SK-N-SH (cell line): Measurements from ENCODE around the gene BRCA1. TPM values are rescaled to one million over a fixed set of nuclear protein-coding genes. Genes with fewer than 3 reads are reported as not detected.
"Not testable (repeated sequence)": the region's sequence is repeated elsewhere in the genome, so short reads cannot be mapped to it uniquely, and the experiment has no call there.

Source experiments
- CTCF ChIA-PET: fragments of 300-600, 350-600 bp; formaldehyde crosslinking; extraction: SDS; loops from one replicate; lab custom pipeline; 2021; lab: Yijun Ruan, JAX
- POLR2A ChIA-PET: fragments of 350-600 bp; sonication (Branson Sonifier 250); formaldehyde crosslinking; extraction: SDS; loops from one replicate; lab custom pipeline; 2020; ENCODE audit warnings: antibody characterized with exemption, inconsistent platforms; lab: Yijun Ruan, JAX
- DNase-seq: peaks from one replicate; pipeline ENCODE4 v3.0.0; 2012
- H2AFZ ChIP-seq: fragments of 200-600 bp; sonication (generic); 2 replicates; pipeline ENCODE4 v1.8.1; 2016; ENCODE audit warnings: antibody characterized with exemption, mild to moderate bottlenecking, low read depth
- H3F3A ChIP-seq: fragments of 200-600 bp; sonication (generic); replicated peaks from 2 replicates; pipeline ENCODE3; 2016; ENCODE audit warnings: antibody characterized with exemption, mild to moderate bottlenecking; ENCODE audit not compliant: insufficient read depth
- H3K27ac ChIP-seq, 2 experiments: fragments of 200-500 bp in 1 of 2; fragments of 200-600 bp in 1 of 2; sonication (Bioruptor generic) in 1 of 2; sonication (generic), shearing (Covaris generic) in 1 of 2; 2 replicates each; pipeline versions ENCODE4 v1.5.1 to v1.6.1; 2014 to 2016; ENCODE audit warnings: low read depth in 2 of 2, inconsistent platforms in 1 of 2, low read length in 1 of 2, mild to moderate bottlenecking in 1 of 2, mixed read lengths in 1 of 2
- H3K27me3 ChIP-seq: fragments of 200-600 bp; sonication (generic), shearing (Covaris generic); 2 replicates; pipeline ENCODE4 v1.6.1; 2016; ENCODE audit warnings: mixed run types; ENCODE audit not compliant: insufficient read depth
- H3K36me3 ChIP-seq, 2 experiments: fragments of 200-500 bp in 1 of 2; fragments of 200-600 bp in 1 of 2; sonication (Bioruptor generic) in 1 of 2; sonication (generic) in 1 of 2; replicated peaks in 1 of 2; 2 replicates each; pipeline versions ENCODE3 to v1.5.1; 2014 to 2016; ENCODE audit warnings: low read length in 1 of 2, mild to moderate bottlenecking in 1 of 2; ENCODE audit not compliant: insufficient read depth in 2 of 2, control insufficient read depth in 1 of 2
- H3K4me1 ChIP-seq, 2 experiments: fragments of 200-500 bp in 1 of 2; fragments of 200-600 bp in 1 of 2; sonication (Bioruptor generic) in 1 of 2; sonication (generic), shearing (Covaris generic) in 1 of 2; 2 replicates each; pipeline versions ENCODE4 v1.5.1 to v1.6.1; 2014 to 2016; ENCODE audit warnings: low read depth in 1 of 2, low read length in 1 of 2, mixed run types in 1 of 2; ENCODE audit not compliant: insufficient read depth in 2 of 2, control insufficient read depth in 1 of 2
- H3K4me2 ChIP-seq: fragments of 200-600 bp; sonication (generic), shearing (Covaris generic); 2 replicates; pipeline ENCODE4 v1.6.1; 2017; ENCODE audit warnings: mixed run types
- H3K4me3 ChIP-seq, 2 experiments: fragments of 200-500 bp in 1 of 2; fragments of 200-600 bp in 1 of 2; sonication (Bioruptor generic) in 1 of 2; sonication (generic), shearing (Covaris generic) in 1 of 2; 2 replicates each; pipeline versions ENCODE4 v1.5.1 to v1.8.1; 2014 to 2016; ENCODE audit warnings: low read depth in 2 of 2, inconsistent platforms in 1 of 2, low read length in 1 of 2, mild to moderate bottlenecking in 1 of 2, mixed read lengths in 1 of 2, moderate library complexity in 1 of 2
- H3K79me2 ChIP-seq: fragments of 200-600 bp; sonication (generic); 2 replicates; pipeline ENCODE4 v1.8.1; 2017; ENCODE audit warnings: mild to moderate bottlenecking; ENCODE audit not compliant: insufficient read depth
- H3K9ac ChIP-seq: fragments of 200-600 bp; sonication (generic); 2 replicates; pipeline ENCODE4 v1.6.1; 2017; ENCODE audit warnings: mixed run types
- H3K9me2 ChIP-seq: fragments of 200-600 bp; sonication (generic); 2 replicates; pipeline ENCODE4 v1.6.1; 2017; ENCODE audit warnings: mixed run types
- H3K9me3 ChIP-seq: fragments of 200-600 bp; sonication (generic); 2 replicates; pipeline ENCODE4 v1.6.1; 2017; ENCODE audit warnings: mixed run types, mild to moderate bottlenecking, moderate library complexity
- H4K20me1 ChIP-seq: fragments of 200-600 bp; sonication (generic); 2 replicates; pipeline ENCODE4 v1.6.1; 2017; ENCODE audit warnings: mild to moderate bottlenecking, mixed run types; ENCODE audit not compliant: insufficient read depth
- CHD2 ChIP-seq: fragments of 150-350 bp; IDR thresholded peaks from 2 replicates; pipeline ENCODE4 v1.6.1; 2018; ENCODE audit warnings: low read length; ENCODE audit not compliant: partially characterized antibody
- ELF1 ChIP-seq: IDR thresholded peaks from 2 replicates; pipeline ENCODE4 v1.4.0; 2012
- FOSL2 ChIP-seq: IDR thresholded peaks from 2 replicates; pipeline ENCODE4 v1.4.0; 2012; ENCODE audit warnings: low read depth, mild to moderate bottlenecking, moderate library complexity, borderline replicate concordance
- FOXJ3 ChIP-seq: sonication (generic); formaldehyde crosslinking; IDR thresholded peaks from 2 replicates; pipeline ENCODE4 v1.5.1; 2020; ENCODE audit warnings: mild to moderate bottlenecking, missing genetic modification reagents
- GABPA ChIP-seq: IDR thresholded peaks from 2 replicates; pipeline ENCODE4 v1.4.0; 2012; ENCODE audit warnings: low read depth, mild to moderate bottlenecking
- JUND ChIP-seq: IDR thresholded peaks from 2 replicates; pipeline ENCODE4 v1.4.0; 2012
- NFIC ChIP-seq: IDR thresholded peaks from 2 replicates; pipeline ENCODE4 v1.4.0; 2012; ENCODE audit warnings: borderline replicate concordance
- RAD21 ChIP-seq: IDR thresholded peaks from 2 replicates; pipeline ENCODE4 v1.6.1; 2012; ENCODE audit warnings: mild to moderate bottlenecking, low read length
- RCOR1 ChIP-seq: fragments of 150-350 bp; IDR thresholded peaks from 2 replicates; pipeline ENCODE4 v1.6.1; 2017; ENCODE audit warnings: antibody characterized with exemption, low read length
- REST ChIP-seq: IDR thresholded peaks from 2 replicates; pipeline ENCODE4 v1.6.1; 2012; ENCODE audit warnings: mild to moderate bottlenecking, low read depth, low read length, moderate library complexity
- SMC3 ChIP-seq: IDR thresholded peaks from 2 replicates; pipeline ENCODE4 v1.6.1; 2012; ENCODE audit warnings: low read depth, low read length, improper control_type of control experiment
- TCF12 ChIP-seq: IDR thresholded peaks from 2 replicates; pipeline ENCODE4 v1.4.0; 2012
- USF1 ChIP-seq: IDR thresholded peaks from 2 replicates; pipeline ENCODE4 v1.4.0; 2012; ENCODE audit warnings: low read depth, borderline replicate concordance
- YY1 ChIP-seq: IDR thresholded peaks from 2 replicates; pipeline ENCODE4 v1.4.0; 2012; ENCODE audit warnings: low read depth, mild to moderate bottlenecking
- WGBS: methylation state at CpG from one replicate; pipeline ENCODE4 v1.1.6; 2017; ENCODE audit warnings: low lambda C conversion rate; 5-methylcytosine and 5-hydroxymethylcytosine counted together
- polyA plus RNA-seq, 3 experiments: library from polyadenylated mRNA; depleted of rRNA; stranded (reverse); fragments of >200 nt; gene quantifications; 2 replicates each; pipeline ENCODE4 v1.2.3, GENCODE V29; 2012
- TF ChIP-seq, protein P1 (sequence below): fragments of 200-600 bp; sonication (generic); IDR thresholded peaks from 2 replicates; pipeline ENCODE4 v1.6.1; 2017; ENCODE audit warnings: antibody characterized with exemption, mild to moderate bottlenecking, moderate library complexity
- TF ChIP-seq, protein P2 (sequence below): IDR thresholded peaks from 2 replicates; pipeline ENCODE4 v1.4.0; 2012; ENCODE audit warnings: low read depth

Gene BRCA1
- polyA plus RNA-seq, 1 of the 3 experiments (the other 2 are of a cell fraction): 11.2 TPM

- H3K27me3 ChIP-seq: no peaks in the 10 kb centered on the region
- H4K20me1 ChIP-seq: no peaks in the 10 kb centered on the region
- no peak overlapping the region for H3K4me3 ChIP-seq
- no peak overlapping the region for H3K27ac ChIP-seq
- H3K79me2 ChIP-seq: peaks cover 11% of the 10 kb centered on the region; the same call in 1 of the 2 replicates
- no peaks in the 10 kb centered on the region for H3K4me1 ChIP-seq
- H3K36me3 ChIP-seq: peaks cover 12 to 27% of the 10 kb centered on the region in 2 experiments
- H3K4me2 ChIP-seq: no peak overlapping the region
- H3K9ac ChIP-seq: no peak overlapping the region
- ChIA-PET POLR2A (no interaction called here), CTCF (no interaction called here)
- H2AFZ ChIP-seq: no peak overlapping the region
- TF ChIP-seq CHD2 (no peak), NFIC (no peak), TCF12 (no peak), ELF1 (no peak)
- H3F3A ChIP-seq: no peaks in the 10 kb centered on the region
- H3K9me3 ChIP-seq: no peaks in the 10 kb centered on the region
- no peaks in the 10 kb centered on the region for H3K9me2 ChIP-seq
- WGBS: 96% methylated on average over 19 of the region's 19 CpGs
- no peak for DNase-seq
Observed at GRCh38 chr17:43135454-43135819, 10.3 kb upstream of the BRCA1 start.

DNA sequence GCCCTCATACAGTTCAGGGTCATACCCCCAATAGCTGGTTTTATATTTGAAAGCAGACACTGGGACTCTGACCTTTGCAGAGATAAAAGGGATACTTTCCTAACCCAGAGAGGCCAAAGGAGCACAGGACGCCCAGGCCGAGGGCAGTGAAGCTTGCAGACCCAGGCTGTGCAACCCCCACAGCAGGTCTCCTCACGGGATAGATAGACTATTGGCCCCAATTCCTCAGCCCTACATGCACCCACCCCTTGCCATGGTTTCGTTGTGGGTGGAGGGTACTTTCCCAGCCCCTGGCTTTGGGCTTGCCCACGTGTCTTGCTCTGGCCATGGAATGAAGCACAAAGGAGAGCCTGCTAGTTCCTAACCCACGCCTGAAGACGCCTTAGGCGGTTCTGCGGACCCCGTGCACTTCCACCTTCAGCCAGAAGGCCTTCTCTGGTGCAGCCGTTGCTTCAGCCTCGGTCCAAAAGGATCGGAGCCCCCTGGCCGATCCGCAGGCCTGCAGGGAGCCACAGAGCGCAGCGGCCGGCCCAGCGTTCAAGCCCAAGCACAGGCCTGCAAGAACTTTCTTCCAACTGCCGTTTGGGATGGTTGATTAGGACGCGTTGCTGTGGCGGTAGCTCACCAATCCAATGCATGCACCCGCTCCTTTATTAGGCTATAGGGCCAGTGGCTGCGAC is 9.8 kb upstream of the BRCA1 start:
- Histone ChIP-seq H3K4me2 (no peak overlapping the region), H2AFZ (no peak overlapping the region), H3K79me2 (peaks cover 16% of the 10 kb centered on the region; the same call in 1 of the 2 replicates), H3K27me3 (no peaks in the 10 kb centered on the region), H3K4me1 (no peaks in the 10 kb centered on the region; a peak in 1 of 4 replicates), H3K4me3 (no peak overlapping the region), H3K9ac (no peak overlapping the region), H3F3A (no peaks in the 10 kb centered on the region), H3K27ac (no peak overlapping the region), H4K20me1 (no peaks in the 10 kb centered on the region), H3K9me3 (no peaks in the 10 kb centered on the region), H3K9me2 (no peaks in the 10 kb centered on the region), H3K36me3 (peaks cover 12 to 30% of the 10 kb centered on the region in 2 experiments)
- CTCF ChIA-PET: no interaction called here
- DNase-seq: no peak
- TF ChIP-seq JUND: no peak
- no peak for TF ChIP-seq USF1
- no peak for TF ChIP-seq RAD21
- TF ChIP-seq, protein P1, sequence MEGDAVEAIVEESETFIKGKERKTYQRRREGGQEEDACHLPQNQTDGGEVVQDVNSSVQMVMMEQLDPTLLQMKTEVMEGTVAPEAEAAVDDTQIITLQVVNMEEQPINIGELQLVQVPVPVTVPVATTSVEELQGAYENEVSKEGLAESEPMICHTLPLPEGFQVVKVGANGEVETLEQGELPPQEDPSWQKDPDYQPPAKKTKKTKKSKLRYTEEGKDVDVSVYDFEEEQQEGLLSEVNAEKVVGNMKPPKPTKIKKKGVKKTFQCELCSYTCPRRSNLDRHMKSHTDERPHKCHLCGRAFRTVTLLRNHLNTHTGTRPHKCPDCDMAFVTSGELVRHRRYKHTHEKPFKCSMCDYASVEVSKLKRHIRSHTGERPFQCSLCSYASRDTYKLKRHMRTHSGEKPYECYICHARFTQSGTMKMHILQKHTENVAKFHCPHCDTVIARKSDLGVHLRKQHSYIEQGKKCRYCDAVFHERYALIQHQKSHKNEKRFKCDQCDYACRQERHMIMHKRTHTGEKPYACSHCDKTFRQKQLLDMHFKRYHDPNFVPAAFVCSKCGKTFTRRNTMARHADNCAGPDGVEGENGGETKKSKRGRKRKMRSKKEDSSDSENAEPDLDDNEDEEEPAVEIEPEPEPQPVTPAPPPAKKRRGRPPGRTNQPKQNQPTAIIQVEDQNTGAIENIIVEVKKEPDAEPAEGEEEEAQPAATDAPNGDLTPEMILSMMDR: no peak
- no peak for TF ChIP-seq SMC3
- TF ChIP-seq YY1: no peak
- no peak for TF ChIP-seq FOXJ3 (CRISPR knock-in tag)
- TF ChIP-seq GABPA: no peak
- TF ChIP-seq, protein P2, sequence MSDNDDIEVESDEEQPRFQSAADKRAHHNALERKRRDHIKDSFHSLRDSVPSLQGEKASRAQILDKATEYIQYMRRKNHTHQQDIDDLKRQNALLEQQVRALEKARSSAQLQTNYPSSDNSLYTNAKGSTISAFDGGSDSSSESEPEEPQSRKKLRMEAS: no peak
- TF ChIP-seq TCF12: no peak
- no peak for TF ChIP-seq REST
- TF ChIP-seq FOSL2: no peak
- no peak for TF ChIP-seq RCOR1
- TF ChIP-seq NFIC: no peak
- WGBS: over 99% methylated on average over 14 of the region's 25 CpGs
- POLR2A ChIA-PET: no interaction called here

DNA sequence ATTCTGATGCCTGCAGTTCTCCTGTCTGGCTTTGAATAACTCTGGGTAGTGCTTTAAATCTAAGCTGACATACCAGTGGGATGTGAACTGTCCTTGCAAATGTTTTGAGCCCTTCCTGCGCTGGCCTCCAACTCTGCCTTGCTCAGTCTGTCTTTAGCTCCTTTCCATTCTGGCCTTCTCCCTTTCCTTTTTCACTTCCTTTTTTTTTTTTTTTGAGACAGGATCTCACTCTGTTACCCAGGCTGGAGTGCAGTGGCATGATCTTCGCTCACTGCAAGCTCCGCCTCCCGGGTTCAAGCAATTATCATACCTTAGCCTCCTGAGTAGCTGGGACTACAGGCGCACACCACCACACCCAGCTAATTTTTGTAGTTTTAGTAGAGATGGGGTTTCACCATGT is 8.3 kb upstream of the BRCA1 start:
- H3K27me3 ChIP-seq, H3K27ac ChIP-seq, H2AFZ ChIP-seq, H3K4me1 ChIP-seq, H4K20me1 ChIP-seq, CTCF ChIA-PET, H3K9me2 ChIP-seq, H3K9ac ChIP-seq, H3K4me3 ChIP-seq, H3K4me2 ChIP-seq, DNase-seq, H3K9me3 ChIP-seq: not testable (repeated sequence)
- Histone ChIP-seq H3K79me2 (peaks cover 30% of the 10 kb centered on the region; the same call in 1 of the 2 replicates), H3F3A (peaks cover 11% of the 10 kb centered on the region), H3K36me3 (peaks cover 13 to 34% of the 10 kb centered on the region in 2 experiments)
- POLR2A ChIA-PET: interaction anchor here (0.6 kb wide), 1 partner anchor 71 kb away, joined by 4 read pairs; no protein-coding TSS in a partner anchor
- 92% methylated on average over 5 of the region's 5 CpGs for WGBS
